GM18519 (cell line): Measurements from ENCODE around the gene ARHGAP42.

Experiments
- ATAC-seq: cut with Tn5 transposase; IDR thresholded peaks from one replicate; pipeline ENCODE4 v1.9.1; 2021; ENCODE audit warnings: mild to moderate bottlenecking, moderate library complexity; ENCODE audit not compliant: unreplicated experiment, low FRiP score

The ARHGAP42 gene

GRCh38 chr11:100756559-100756958 lies 69.5 kb downstream of the ARHGAP42 start:
- ATAC-seq, result no peak

GRCh38 chr11:100757646-100758045 lies 70.6 kb downstream of the ARHGAP42 start:
- ATAC-seq, result no peak

- no peak for ATAC-seq
These were observed 72.0 kb downstream of the ARHGAP42 start for GRCh38 chr11:100759106-100759505.

GRCh38 chr11:100759856-100760255 lies 72.8 kb downstream of the ARHGAP42 start:
- ATAC-seq, result no peak

GRCh38 chr11:100760744-100761143 lies 73.7 kb downstream of the ARHGAP42 start:
- ATAC-seq, result no peak

- ATAC-seq, result no peak
These were observed 74.8 kb downstream of the ARHGAP42 start for GRCh38 chr11:100761841-100762240.

- no peak for ATAC-seq
These were observed 79.7 kb downstream of the ARHGAP42 start for GRCh38 chr11:100766764-100767163.

GRCh38 chr11:100769165-100769564 lies 82.1 kb downstream of the ARHGAP42 start:
- no peak for ATAC-seq

- no peak for ATAC-seq
These were observed 82.5 kb downstream of the ARHGAP42 start for GRCh38 chr11:100769617-100770016.

GRCh38 chr11:100774132-100774531 lies 87.0 kb downstream of the ARHGAP42 start:
- ATAC-seq, result no peak

- ATAC-seq, result no peak
These were observed 87.8 kb downstream of the ARHGAP42 start for GRCh38 chr11:100774859-100775258.

- no peak for ATAC-seq
These were observed 89.3 kb downstream of the ARHGAP42 start for GRCh38 chr11:100776212-100776896.

- no peak for ATAC-seq
These were observed 90.0 kb downstream of the ARHGAP42 start for GRCh38 chr11:100777103-100777502.

GRCh38 chr11:100777736-100778135 lies 90.6 kb downstream of the ARHGAP42 start:
- no peak for ATAC-seq

- ATAC-seq, result no peak
These were observed 91.2 kb downstream of the ARHGAP42 start for GRCh38 chr11:100778166-100778785.

- ATAC-seq, result no peak
These were observed 93.4 kb downstream of the ARHGAP42 start for GRCh38 chr11:100780470-100780869.

GRCh38 chr11:100785148-100785983 lies 98.3 kb downstream of the ARHGAP42 start:
- ATAC-seq, result no peak

GRCh38 chr11:100788561-100789295 lies 101.6 kb downstream of the ARHGAP42 start:
- ATAC-seq, result no peak

- ATAC-seq, result no peak
These were observed 102.4 kb downstream of the ARHGAP42 start for GRCh38 chr11:100789500-100789899.

GRCh38 chr11:100790073-100790472 lies 103.0 kb downstream of the ARHGAP42 start:
- ATAC-seq, result no peak

GRCh38 chr11:100791103-100791502 lies 104.0 kb downstream of the ARHGAP42 start:
- no peak for ATAC-seq
